Kidney epithelial cell (primary cell): Measurements from ENCODE around the gene CXCL9. TPM values are rescaled to one million over a fixed set of nuclear protein-coding genes. Genes with fewer than 3 reads are reported as not detected.
"Not testable (repeated sequence)": the region's sequence is repeated elsewhere in the genome, so short reads cannot be mapped to it uniquely, and the experiment has no call there.

ENCODE experiments used
- DNase-seq: peaks from one replicate; pipeline ENCODE4 v3.0.0-alpha.2; 2010; ENCODE audit warnings: low read depth
- H3K27me3 ChIP-seq: 2 replicates; pipeline ENCODE4 v1.6.0; 2011; ENCODE audit warnings: low read length; ENCODE audit not compliant: control insufficient read depth, insufficient read depth
- H3K36me3 ChIP-seq: 2 replicates; pipeline ENCODE4 v1.5.1; 2011; ENCODE audit warnings: low read length; ENCODE audit not compliant: control insufficient read depth, insufficient read depth
- H3K4me3 ChIP-seq: 2 replicates; pipeline ENCODE4 v1.5.1; 2011; ENCODE audit warnings: low read depth, mild to moderate bottlenecking, control low read depth, low read length
- total RNA-seq: library from RNA; depleted of rRNA; stranded (reverse); fragments of >200 nt; gene quantifications from 2 replicates; pipeline ENCODE4 v1.2.3, GENCODE V29; 2015
- TF ChIP-seq, protein P1 (sequence below): IDR thresholded peaks from 2 replicates; pipeline ENCODE4 v1.5.1; 2011; ENCODE audit warnings: mild to moderate bottlenecking, moderate library complexity, low read length, control low read depth, inconsistent platforms; ENCODE audit not compliant: insufficient read depth, poor library complexity, severe bottlenecking

CXCL9 gene
- total RNA-seq, 1 donor from 2014 or later = not detected

DNA sequence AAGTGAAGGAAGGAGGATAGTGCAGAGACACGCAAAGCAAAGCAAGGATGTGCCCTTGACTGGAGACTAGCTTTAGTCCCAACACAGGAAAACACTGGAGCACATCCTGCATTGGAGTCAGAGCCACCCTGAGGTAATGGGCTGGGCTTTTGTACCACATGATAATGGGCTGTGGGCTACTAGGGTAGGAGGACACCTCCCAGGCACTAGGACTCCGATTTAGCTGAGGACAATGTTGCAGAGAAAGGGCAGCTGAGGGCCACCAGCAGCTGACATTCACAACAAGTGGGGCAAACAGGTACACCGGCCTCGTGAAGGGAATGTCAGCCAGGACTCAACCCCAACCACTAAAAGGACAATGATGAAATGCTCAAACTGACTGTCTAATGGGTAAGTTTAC, 26.7 kb downstream of the CXCL9 start:
- DNase-seq = no peak
- TF ChIP-seq, protein P1, sequence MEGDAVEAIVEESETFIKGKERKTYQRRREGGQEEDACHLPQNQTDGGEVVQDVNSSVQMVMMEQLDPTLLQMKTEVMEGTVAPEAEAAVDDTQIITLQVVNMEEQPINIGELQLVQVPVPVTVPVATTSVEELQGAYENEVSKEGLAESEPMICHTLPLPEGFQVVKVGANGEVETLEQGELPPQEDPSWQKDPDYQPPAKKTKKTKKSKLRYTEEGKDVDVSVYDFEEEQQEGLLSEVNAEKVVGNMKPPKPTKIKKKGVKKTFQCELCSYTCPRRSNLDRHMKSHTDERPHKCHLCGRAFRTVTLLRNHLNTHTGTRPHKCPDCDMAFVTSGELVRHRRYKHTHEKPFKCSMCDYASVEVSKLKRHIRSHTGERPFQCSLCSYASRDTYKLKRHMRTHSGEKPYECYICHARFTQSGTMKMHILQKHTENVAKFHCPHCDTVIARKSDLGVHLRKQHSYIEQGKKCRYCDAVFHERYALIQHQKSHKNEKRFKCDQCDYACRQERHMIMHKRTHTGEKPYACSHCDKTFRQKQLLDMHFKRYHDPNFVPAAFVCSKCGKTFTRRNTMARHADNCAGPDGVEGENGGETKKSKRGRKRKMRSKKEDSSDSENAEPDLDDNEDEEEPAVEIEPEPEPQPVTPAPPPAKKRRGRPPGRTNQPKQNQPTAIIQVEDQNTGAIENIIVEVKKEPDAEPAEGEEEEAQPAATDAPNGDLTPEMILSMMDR = no peak
- Histone ChIP-seq H3K27me3 (no peaks in the 10 kb centered on the region), H3K36me3 (no peaks in the 10 kb centered on the region), H3K4me3 (no peak overlapping the region)

DNA sequence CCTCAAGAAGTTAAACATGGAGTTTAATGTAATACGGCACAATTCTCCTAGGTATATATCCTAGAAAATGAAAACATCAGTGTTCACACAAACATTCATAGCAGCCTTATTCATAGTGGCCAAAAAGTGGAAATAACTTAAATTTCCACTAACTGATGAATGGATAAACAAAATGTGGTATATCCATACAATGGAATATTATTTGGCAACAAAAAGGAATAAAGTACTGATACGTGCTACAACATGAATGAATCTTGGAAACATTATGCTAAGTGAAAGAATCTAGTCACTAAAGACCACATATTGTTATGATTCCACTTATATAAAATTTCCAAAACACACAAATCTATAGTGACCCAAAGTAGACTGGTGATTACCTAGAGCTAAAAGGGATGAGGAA, 31.1 kb downstream of the CXCL9 start:
- TF ChIP-seq, protein P1 = no peak
- no peak for DNase-seq
- Histone ChIP-seq H3K27me3 (no peaks in the 10 kb centered on the region), H3K4me3 (no peak overlapping the region), H3K36me3 (no peaks in the 10 kb centered on the region)

DNA sequence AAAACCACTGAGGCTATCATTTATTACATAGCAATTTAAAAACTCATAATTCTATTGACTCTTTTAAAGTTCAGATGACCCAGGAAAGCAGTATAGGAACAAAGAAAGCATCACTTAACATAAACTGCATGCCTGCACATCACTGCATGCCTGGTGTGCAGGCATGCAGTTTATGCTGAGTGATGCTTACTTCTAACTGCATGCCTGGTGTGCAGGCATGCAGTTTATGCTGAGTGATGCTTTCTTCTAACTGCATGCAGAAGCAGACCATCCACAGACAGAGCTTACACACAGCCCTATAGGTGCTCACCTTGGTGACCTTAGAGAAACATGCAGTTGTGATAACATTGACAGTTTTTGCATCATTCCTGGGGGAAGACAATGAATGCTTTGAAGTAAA, 33.5 kb downstream of the CXCL9 start:
- peak; percentile 35 for DNase-seq
- no peak overlapping the region for H3K4me3 ChIP-seq
- TF ChIP-seq, protein P1 = no peak
- H3K36me3 ChIP-seq = no peaks in the 10 kb centered on the region
- H3K27me3 ChIP-seq = no peaks in the 10 kb centered on the region

DNA sequence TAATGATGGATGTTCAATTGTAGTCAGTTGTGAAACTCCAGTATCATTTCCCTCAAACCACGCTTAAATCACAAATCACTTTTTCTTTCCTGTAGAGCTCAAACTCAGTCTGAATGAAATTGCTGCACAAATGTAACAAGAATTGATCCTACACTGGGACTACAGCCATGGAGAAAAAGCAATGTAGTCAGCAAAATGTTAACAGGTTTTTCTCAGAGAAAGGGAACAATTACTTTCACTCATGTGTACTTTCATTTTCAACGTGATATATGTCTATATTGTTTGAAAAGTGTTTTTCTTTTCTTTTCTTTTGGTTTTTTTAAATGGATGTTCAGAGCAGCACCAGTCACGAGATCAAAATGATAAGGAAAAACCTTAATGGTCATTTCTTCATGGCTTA, 39.2 kb downstream of the CXCL9 start:
- DNase-seq = no peak
- Histone ChIP-seq H3K4me3 (no peak overlapping the region), H3K27me3 (no peaks in the 10 kb centered on the region), H3K36me3 (peaks cover 3% of the 10 kb centered on the region)
- TF ChIP-seq, protein P1 = no peak

DNA sequence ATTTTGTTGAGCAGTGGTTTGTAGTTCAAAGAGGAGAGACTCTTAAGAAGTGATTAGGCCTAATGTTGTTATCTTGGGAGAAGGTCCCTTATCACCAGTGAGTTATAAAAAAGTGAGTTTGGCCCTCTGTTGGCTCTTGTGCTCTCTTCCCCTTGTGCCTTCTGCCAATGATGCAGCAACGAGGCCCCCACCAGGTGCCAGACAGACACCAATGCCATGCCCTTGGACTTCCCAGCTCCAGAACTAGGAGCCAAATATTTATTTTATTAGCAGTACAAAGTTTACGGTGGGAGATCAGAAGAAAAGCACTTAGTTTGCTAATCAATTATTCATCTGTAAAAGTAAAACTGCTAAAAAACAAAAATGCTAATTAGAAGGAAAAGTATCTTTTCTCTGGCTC, 43.8 kb downstream of the CXCL9 start:
- Histone ChIP-seq H3K36me3 (peaks cover 3% of the 10 kb centered on the region), H3K4me3 (no peak overlapping the region), H3K27me3 (no peaks in the 10 kb centered on the region)
- no peak for DNase-seq
- TF ChIP-seq, protein P1 = no peak

DNA sequence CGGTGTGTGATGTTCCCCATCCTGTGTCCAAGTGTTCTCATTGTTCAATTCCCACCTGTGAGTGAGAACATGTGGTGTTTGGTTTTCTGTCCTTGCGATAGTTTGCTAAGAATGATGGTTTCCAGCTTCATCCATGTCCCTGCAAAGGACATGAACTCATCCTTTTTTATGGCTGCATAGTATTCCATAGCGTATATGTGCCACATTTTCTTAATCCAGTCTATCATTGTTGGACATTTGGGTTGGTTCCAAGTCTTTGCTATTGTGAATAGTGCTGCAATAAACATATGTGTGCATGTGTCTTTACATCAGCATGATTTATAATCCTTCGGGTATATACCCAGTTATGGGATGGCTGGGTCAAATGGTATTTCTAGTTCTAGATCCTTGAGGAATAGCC, 45.2 kb downstream of the CXCL9 start:
- H3K4me3 ChIP-seq, H3K36me3 ChIP-seq, H3K27me3 ChIP-seq, DNase-seq: not testable (repeated sequence)

DNA sequence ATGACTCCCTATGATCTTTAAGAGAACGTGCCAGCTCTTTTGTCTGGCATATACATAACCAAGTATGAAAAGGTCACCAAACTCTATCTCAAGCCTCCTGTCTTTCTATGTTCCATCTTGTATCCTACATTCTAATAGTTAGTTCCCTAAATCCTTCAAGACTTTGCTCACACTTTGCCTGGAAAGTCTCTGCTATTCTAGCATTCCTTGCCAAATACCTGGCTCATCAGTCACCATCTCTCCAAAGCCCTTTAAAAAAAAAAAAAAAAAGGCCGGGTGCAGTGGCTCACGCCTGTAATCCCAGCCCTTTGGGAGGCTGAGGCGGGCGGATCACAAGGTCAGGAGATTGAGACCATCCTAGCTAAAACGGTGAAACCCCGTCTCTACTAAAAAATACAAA, 48.8 kb downstream of the CXCL9 start:
- not testable (repeated sequence) for H3K36me3 ChIP-seq, H3K27me3 ChIP-seq, DNase-seq, H3K4me3 ChIP-seq

DNA sequence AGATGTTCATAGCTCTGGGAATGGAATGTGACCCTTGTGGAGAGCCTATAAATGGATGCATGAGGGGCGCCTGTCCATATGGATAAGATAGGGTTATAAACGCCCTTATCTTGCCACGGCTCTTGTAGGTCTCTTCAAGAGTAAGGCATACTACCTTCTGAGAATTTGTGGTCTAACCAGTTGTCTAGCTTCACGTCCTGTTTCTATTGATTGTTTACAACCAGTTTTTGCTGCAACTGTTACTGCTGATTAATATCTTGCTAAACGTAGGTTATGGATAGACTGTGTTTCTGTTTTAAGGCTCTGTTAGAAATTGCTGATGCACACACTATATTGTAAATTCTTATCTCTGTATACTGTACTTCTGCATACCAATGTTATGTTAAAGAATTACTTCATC, 52.5 kb downstream of the CXCL9 start:
- H3K4me3 ChIP-seq, DNase-seq, H3K27me3 ChIP-seq, H3K36me3 ChIP-seq: not testable (repeated sequence)
